Cardiac fibroblast (primary cell): ENCODE results near the gene OLR1.

Source experiments
- DNase-seq, 2 donors: peaks; one replicate each; pipeline versions ENCODE4 v3.0.0 to v3.0.0-alpha.2; 2010; ENCODE audit warnings: low read depth in 2 of 2
- H3K4me3 ChIP-seq, 2 donors: replicated peaks in 1 of 2; 1 replicate in 1 of 2; 2 replicates in 1 of 2; pipeline ENCODE4 v1.5.1; 2011; ENCODE audit warnings: low read depth in 2 of 2, low read length in 2 of 2, mild to moderate bottlenecking in 2 of 2, moderate library complexity in 1 of 2
- TF ChIP-seq, protein P1 (sequence below): IDR thresholded peaks from one replicate; pipeline ENCODE4 v1.5.1; 2011; ENCODE audit warnings: low read depth, mild to moderate bottlenecking, low read length, inconsistent platforms

OLR1 gene

DNA sequence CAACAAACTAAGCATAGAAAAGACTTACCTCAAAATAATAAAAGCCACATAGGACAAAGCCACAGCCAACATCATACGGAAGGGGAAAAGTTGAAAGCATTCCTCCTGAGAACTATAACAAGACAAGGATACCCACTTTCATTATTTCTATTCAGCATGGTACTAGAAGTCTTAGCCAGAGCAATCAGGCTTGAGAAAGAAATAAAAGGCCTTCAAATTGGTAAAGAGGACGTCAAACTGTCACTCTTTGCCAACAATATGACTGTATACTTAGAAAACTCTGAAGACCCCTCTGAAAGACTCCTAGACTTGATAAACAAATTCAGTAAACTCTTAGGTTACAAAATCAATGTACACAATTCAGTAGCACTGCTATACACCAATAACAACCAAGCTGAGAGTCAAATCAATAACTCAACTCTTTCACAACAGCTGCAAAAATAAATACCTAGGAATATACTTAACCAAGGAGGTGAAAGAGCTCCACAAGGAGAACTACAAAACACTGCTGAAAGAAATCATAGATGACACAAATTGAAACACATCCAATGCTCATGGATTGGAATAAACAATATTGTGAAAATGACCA lies 61.6 kb downstream of the OLR1 start:
- no peak overlapping the region for H3K4me3 ChIP-seq
- TF ChIP-seq, protein P1, sequence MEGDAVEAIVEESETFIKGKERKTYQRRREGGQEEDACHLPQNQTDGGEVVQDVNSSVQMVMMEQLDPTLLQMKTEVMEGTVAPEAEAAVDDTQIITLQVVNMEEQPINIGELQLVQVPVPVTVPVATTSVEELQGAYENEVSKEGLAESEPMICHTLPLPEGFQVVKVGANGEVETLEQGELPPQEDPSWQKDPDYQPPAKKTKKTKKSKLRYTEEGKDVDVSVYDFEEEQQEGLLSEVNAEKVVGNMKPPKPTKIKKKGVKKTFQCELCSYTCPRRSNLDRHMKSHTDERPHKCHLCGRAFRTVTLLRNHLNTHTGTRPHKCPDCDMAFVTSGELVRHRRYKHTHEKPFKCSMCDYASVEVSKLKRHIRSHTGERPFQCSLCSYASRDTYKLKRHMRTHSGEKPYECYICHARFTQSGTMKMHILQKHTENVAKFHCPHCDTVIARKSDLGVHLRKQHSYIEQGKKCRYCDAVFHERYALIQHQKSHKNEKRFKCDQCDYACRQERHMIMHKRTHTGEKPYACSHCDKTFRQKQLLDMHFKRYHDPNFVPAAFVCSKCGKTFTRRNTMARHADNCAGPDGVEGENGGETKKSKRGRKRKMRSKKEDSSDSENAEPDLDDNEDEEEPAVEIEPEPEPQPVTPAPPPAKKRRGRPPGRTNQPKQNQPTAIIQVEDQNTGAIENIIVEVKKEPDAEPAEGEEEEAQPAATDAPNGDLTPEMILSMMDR, result no peak
- DNase-seq, result no peak
